Measurements from ENCODE around the gene DENND11. TPM values are rescaled to one million over a fixed set of nuclear protein-coding genes. Genes with fewer than 3 reads are reported as not detected.

The DENND11 gene
- total and polyA plus RNA-seq, 2 donors (not counting 3 experiments of a cell fraction or from before 2014, with no cell fraction given) = 14.7 to 25.9 TPM

DNA sequence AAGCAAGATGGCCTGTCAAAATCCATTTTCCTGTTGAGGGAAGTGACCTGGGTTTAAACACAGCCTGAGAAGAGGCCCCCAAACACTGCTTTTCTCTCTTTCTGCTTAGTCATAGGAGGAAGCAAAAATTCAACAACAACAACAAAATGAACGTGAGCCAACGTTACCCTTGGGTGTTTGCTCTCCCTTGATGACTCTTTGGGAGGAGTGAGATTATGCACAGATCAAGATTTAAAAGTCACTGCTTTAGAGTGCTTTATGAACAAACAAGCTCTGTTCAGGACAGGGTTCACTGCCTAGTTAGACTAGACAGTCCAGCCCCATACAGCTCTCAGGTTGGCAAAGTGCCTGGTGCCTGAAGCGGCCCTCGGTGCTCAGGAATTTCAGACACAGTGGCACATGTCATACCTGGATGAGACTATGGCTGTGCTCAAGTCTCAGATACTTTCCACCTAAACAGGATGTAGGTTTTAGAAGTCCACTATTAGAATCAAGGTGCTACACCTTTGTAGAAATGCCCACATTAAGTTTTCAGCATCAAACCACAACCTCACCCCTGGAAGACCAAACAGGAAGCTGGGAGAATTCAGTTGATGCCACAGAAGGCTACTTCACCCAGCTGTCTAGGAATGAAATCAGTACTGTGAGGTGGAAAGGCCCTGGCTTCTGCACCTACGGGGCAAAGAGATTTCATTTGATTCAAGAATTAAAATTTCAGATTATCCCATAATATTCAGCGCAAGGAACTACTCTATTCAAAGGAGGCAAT is 38.7 kb downstream of the DENND11 start:
- Histone ChIP-seq H4K20me1 (replicated peaks; ENCODE audit: control insufficient read depth, extremely low read depth, insufficient read depth, low read length) (no peaks in the 10 kb centered on the region), H3K9ac (replicated peaks; ENCODE audit: extremely low read depth, insufficient read depth, low read length) (no peak overlapping the region), H3K79me2 (ENCODE audit: control insufficient read depth, insufficient read depth, low read length) (no peaks in the 10 kb centered on the region), H3K27me3 (ENCODE audit: control insufficient read depth in 2 of 2, insufficient read depth in 2 of 2, low read length in 2 of 2) (no peaks in the 10 kb centered on the region), H3K4me3 (replicated peaks in 1 of 3; ENCODE audit: insufficient read depth in 1 of 3, low read depth in 1 of 3, low read length in 3 of 3) (no peak overlapping the region), H3K27ac (ENCODE audit: insufficient read depth, low read depth, low read length) (peak overlapping the region; percentile 76), H3K9me1 (replicated peaks; ENCODE audit: control insufficient read depth, extremely low read depth, insufficient read depth, low read length) (no peaks in the 10 kb centered on the region), H2AFZ (ENCODE audit: low read depth, low read length) (no peak overlapping the region), H3K36me3 (ENCODE audit: control insufficient read depth in 2 of 2, extremely low read depth in 1 of 2, insufficient read depth in 2 of 2, low read length in 2 of 2) (peaks cover 14 to 24% of the 10 kb centered on the region in 2 experiments), H3K9me3 (replicated peaks; ENCODE audit: control insufficient read depth, insufficient read depth, low read length) (no peaks in the 10 kb centered on the region), H3K4me1 (ENCODE audit: control insufficient read depth, extremely low read depth, insufficient read depth, low read length) (peaks cover 24% of the 10 kb centered on the region), H3K4me2 (ENCODE audit: insufficient read depth, low read length) (peak overlapping the region; percentile 8)
- POLR2A ChIA-PET = no interaction called here
- peak; percentile 83 for FAIRE-seq
- peak; percentile 22 for TF ChIP-seq JUN (IDR thresholded peaks at IDR 0.05; ENCODE audit: borderline replicate concordance, insufficient read depth, insufficient read length, low read depth)
- peak; percentile 17 for TF ChIP-seq POLR2A (IDR thresholded peaks at IDR 0.05; ENCODE audit: low read depth, low read length)
- TF ChIP-seq GATA2 (IDR thresholded peaks at IDR 0.05; ENCODE audit: insufficient read depth, insufficient read length, low read depth, low read length) = no peak
- TF ChIP-seq POLR2AphosphoS5 (IDR thresholded peaks at IDR 0.05; ENCODE audit: insufficient read depth, low read depth, low read length) = no peak
- TF ChIP-seq, protein P1, sequence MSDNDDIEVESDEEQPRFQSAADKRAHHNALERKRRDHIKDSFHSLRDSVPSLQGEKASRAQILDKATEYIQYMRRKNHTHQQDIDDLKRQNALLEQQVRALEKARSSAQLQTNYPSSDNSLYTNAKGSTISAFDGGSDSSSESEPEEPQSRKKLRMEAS (IDR thresholded peaks at IDR 0.05; ENCODE audit: insufficient read depth, insufficient read length) = no peak
- no peak for TF ChIP-seq EZH2 (IDR thresholded peaks at IDR 0.05; ENCODE audit: borderline replicate concordance, low read depth, low read length, severe bottlenecking)
- peak; percentile 55 for TF ChIP-seq FOS (IDR thresholded peaks at IDR 0.05; ENCODE audit: borderline replicate concordance, insufficient read depth, low read length)
- no peak for TF ChIP-seq CTCF (IDR thresholded peaks at IDR 0.05; ENCODE audit: extremely low read depth in 1 of 2, insufficient read depth in 1 of 2, low read depth in 1 of 2, low read length in 2 of 2)
- DNase-seq (ENCODE audit: low read depth, low spot score) = peak; percentile 90
- intact Hi-C loops (cut with micrococcal nuclease) = loop anchor here (1.0 to 2.0 kb wide), 2 partner anchors 11 to 38 kb away; no protein-coding TSS in a partner anchor
- dilution Hi-C loops (cut with MboI; ENCODE audit: extremely low pct_ligation_motif_present, low sequenced_read_pairs) = no loop called here
- CTCF ChIA-PET = interaction anchor here (0.7 to 4.1 kb wide), 4 partner anchors 9 to 123 kb away, joined by 3 to 29 read pairs (median 11); partner anchors contain the start of gene SSBP1
- BruUV-seq (replicated peaks) = no TSS peak
